Fibroblast of lung (primary cell): ENCODE results near the gene SPRED2. TPM values are rescaled to one million over a fixed set of nuclear protein-coding genes. Genes with fewer than 3 reads are reported as not detected.

Experiments
- DNase-seq, 2 donors: peaks; one replicate each; pipeline versions ENCODE4 v3.0.0 to v3.0.0-alpha.2; 2010; ENCODE audit warnings: low read depth in 2 of 2
- H2AFZ ChIP-seq: 2 replicates; pipeline ENCODE4 v1.5.1; 2012; ENCODE audit warnings: low read length, control low read depth, inconsistent platforms
- H3K27ac ChIP-seq: 2 replicates; pipeline ENCODE4 v1.5.1; 2011; ENCODE audit warnings: low read length, control low read depth; ENCODE audit not compliant: insufficient read depth
- H3K27me3 ChIP-seq: 2 replicates; pipeline ENCODE4 v1.5.1; 2011; ENCODE audit warnings: mild to moderate bottlenecking, low read length; ENCODE audit not compliant: control insufficient read depth, insufficient read depth
- H3K36me3 ChIP-seq: 2 replicates; pipeline ENCODE4 v1.5.1; 2011; ENCODE audit warnings: low read length; ENCODE audit not compliant: control insufficient read depth, insufficient read depth
- H3K4me1 ChIP-seq: 2 replicates; pipeline ENCODE4 v1.5.1; 2011; ENCODE audit warnings: low read length; ENCODE audit not compliant: control insufficient read depth, insufficient read depth; ENCODE audit errors: extremely low read depth
- H3K4me2 ChIP-seq: 2 replicates; pipeline ENCODE4 v1.5.1; 2011; ENCODE audit warnings: low read length, control low read depth; ENCODE audit not compliant: insufficient read depth; ENCODE audit errors: extremely low read depth
- H3K4me3 ChIP-seq, 4 experiments: fragments of 200-600 bp in 1 of 4; sonication (generic) in 1 of 4; replicated peaks in 1 of 4; 2 replicates each; pipeline ENCODE4 v1.5.1; 2011 to 2016; ENCODE audit warnings: low read length in 4 of 4, low read depth in 3 of 4, mild to moderate bottlenecking in 3 of 4, control low read depth in 2 of 4, inconsistent platforms in 1 of 4, mixed read lengths in 1 of 4; ENCODE audit not compliant: insufficient read depth in 1 of 4; ENCODE audit errors: control extremely low read depth in 1 of 4
- H3K79me2 ChIP-seq: 2 replicates; pipeline ENCODE4 v1.5.1; 2012; ENCODE audit warnings: mild to moderate bottlenecking, low read length, inconsistent platforms; ENCODE audit not compliant: control insufficient read depth, insufficient read depth
- H3K9ac ChIP-seq: 2 replicates; pipeline ENCODE4 v1.5.1; 2011; ENCODE audit warnings: mild to moderate bottlenecking, low read length, control low read depth; ENCODE audit not compliant: insufficient read depth
- H3K9me3 ChIP-seq: 2 replicates; pipeline ENCODE4 v1.5.1; 2012; ENCODE audit warnings: low read depth, low read length; ENCODE audit not compliant: control insufficient read depth, insufficient read depth
- H4K20me1 ChIP-seq: 2 replicates; pipeline ENCODE4 v1.5.1; 2011; ENCODE audit warnings: low read length; ENCODE audit not compliant: control insufficient read depth, insufficient read depth; ENCODE audit errors: extremely low read depth
- EZH2 ChIP-seq: IDR thresholded peaks from 2 replicates; pipeline ENCODE4 v1.5.1; 2012; ENCODE audit warnings: low read length, control low read depth, mild to moderate bottlenecking; ENCODE audit errors: missing control alignments
- polyA plus RNA-seq, 2 donors: library from polyadenylated mRNA; depleted of rRNA in 1 of 2; stranded (reverse) in 1 of 2; unstranded in 1 of 2; fragments of >200 nt; gene quantifications; 2 replicates each; pipeline ENCODE4 v1.2.1, GENCODE V29; 2011 to 2012; ENCODE audit warnings: missing spikeins in 1 of 2
- total RNA-seq: library from RNA; depleted of rRNA; stranded (reverse); fragments of >200 nt; gene quantifications from 2 replicates; pipeline ENCODE4 v1.2.1, GENCODE V29; 2014
- TF ChIP-seq, protein P1 (sequence below), 2 donors: IDR thresholded peaks in 1 of 2; conservative IDR thresholded peaks in 1 of 2; 1 replicate in 1 of 2; 2 replicates in 1 of 2; pipeline ENCODE4 v1.5.1; 2011 to 2012; ENCODE audit warnings: low read length in 2 of 2, control low read depth in 1 of 2, inconsistent platforms in 1 of 2, low read depth in 1 of 2, mild to moderate bottlenecking in 1 of 2

Gene SPRED2
- total and polyA plus RNA-seq, 2 donors (not counting 1 experiment from before 2014, with no cell fraction given), result 9.4 to 26.1 TPM

DNA sequence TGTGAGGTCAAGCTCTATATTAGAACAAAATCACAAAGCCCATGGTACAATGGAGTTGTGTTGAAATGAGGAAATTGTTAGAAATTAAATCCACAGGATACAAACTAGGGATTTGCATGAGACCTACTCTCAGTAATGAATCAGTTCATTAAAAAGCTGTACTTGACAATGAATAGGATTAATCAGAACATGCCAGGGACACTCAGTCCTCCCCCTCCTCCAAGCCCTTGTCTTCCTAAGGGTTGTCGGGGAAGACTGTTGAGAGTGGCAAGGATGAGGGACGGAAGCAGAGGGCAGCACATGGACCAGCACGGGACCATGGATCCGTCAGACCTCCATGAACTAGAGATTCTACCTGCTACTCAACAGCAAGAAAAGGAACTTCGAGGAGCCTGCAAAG lies 39.8 kb downstream of the SPRED2 start:
- Histone ChIP-seq H3K4me1 (peaks cover 14% of the 10 kb centered on the region), H3K4me2 (no peak overlapping the region), H3K27ac (no peak overlapping the region), H3K79me2 (peaks cover 72% of the 10 kb centered on the region), H2AFZ (no peak overlapping the region), H3K9me3 (no peaks in the 10 kb centered on the region), H3K9ac (no peak overlapping the region), H3K4me3 (no peak overlapping the region), H4K20me1 (peaks cover 2% of the 10 kb centered on the region), H3K27me3 (no peaks in the 10 kb centered on the region), H3K36me3 (no peaks in the 10 kb centered on the region)
- no peak for DNase-seq
- no peak for TF ChIP-seq EZH2
- TF ChIP-seq, protein P1, sequence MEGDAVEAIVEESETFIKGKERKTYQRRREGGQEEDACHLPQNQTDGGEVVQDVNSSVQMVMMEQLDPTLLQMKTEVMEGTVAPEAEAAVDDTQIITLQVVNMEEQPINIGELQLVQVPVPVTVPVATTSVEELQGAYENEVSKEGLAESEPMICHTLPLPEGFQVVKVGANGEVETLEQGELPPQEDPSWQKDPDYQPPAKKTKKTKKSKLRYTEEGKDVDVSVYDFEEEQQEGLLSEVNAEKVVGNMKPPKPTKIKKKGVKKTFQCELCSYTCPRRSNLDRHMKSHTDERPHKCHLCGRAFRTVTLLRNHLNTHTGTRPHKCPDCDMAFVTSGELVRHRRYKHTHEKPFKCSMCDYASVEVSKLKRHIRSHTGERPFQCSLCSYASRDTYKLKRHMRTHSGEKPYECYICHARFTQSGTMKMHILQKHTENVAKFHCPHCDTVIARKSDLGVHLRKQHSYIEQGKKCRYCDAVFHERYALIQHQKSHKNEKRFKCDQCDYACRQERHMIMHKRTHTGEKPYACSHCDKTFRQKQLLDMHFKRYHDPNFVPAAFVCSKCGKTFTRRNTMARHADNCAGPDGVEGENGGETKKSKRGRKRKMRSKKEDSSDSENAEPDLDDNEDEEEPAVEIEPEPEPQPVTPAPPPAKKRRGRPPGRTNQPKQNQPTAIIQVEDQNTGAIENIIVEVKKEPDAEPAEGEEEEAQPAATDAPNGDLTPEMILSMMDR (conservative IDR thresholded peaks at IDR 0.05 in 1 of 2, IDR thresholded peaks at IDR 0.05 in 1 of 2; ENCODE audit: low read depth in 1 of 2, low read length in 2 of 2), result no peak

DNA sequence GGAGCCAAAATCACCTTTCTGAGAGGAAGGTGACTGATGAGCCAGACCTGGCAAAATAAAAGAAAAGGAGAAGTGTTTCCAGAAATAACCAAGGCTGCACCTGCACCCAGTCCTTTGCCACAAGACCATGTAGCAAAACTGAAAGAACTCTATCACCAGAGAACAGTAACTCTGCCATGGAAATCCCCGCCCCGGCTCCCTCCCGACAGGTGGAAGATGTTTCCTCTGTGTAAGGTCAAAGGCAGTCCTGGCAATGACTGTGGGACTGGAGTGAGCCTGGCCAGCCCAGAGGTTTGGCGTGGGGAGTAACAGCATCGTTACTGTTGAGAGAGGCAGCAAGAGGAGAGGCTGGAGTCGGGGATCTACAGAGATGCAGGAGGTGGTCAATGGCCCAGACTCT lies 42.3 kb downstream of the SPRED2 start:
- Histone ChIP-seq H3K4me2 (no peak overlapping the region), H3K79me2 (peaks cover 76% of the 10 kb centered on the region), H3K27me3 (no peaks in the 10 kb centered on the region), H3K9ac (no peak overlapping the region), H3K4me3 (no peak overlapping the region), H4K20me1 (no peaks in the 10 kb centered on the region), H2AFZ (no peak overlapping the region), H3K27ac (no peak overlapping the region), H3K36me3 (no peaks in the 10 kb centered on the region), H3K9me3 (no peaks in the 10 kb centered on the region), H3K4me1 (peaks cover 7% of the 10 kb centered on the region)
- no peak for DNase-seq
- TF ChIP-seq EZH2, result no peak

DNA sequence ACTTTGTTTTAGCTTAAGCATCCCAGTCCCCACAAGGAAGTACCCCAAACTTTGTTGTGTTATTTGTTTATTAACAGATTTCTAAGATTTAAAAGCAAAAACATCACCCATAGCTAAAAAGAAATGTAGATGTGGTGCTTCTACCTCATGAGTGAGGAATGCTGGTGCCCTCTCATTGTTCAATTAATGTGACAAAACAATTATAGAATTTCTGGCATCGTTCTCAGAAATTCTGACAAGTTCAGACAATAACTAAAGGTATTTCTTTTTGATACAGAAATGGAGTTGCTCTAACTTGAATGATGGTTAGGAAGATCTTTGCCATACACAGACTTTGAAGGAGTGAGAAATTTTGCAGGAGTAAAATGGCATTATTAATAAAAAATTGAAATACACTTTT lies 42.9 kb downstream of the SPRED2 start:
- H3K4me3 ChIP-seq, result no peak overlapping the region
- H3K27ac ChIP-seq, result no peak overlapping the region
- H3K36me3 ChIP-seq, result no peaks in the 10 kb centered on the region
- no peak for DNase-seq
- TF ChIP-seq EZH2, result no peak
- TF ChIP-seq, protein P1 (conservative IDR thresholded peaks at IDR 0.05 in 1 of 2, IDR thresholded peaks at IDR 0.05 in 1 of 2; ENCODE audit: low read depth in 1 of 2, low read length in 2 of 2), result no peak
- no peak overlapping the region for H3K4me2 ChIP-seq
- no peaks in the 10 kb centered on the region for H3K27me3 ChIP-seq
- no peaks in the 10 kb centered on the region for H4K20me1 ChIP-seq
- peaks cover 9% of the 10 kb centered on the region for H3K4me1 ChIP-seq
- no peak overlapping the region for H2AFZ ChIP-seq
- H3K9ac ChIP-seq, result no peak overlapping the region
- H3K79me2 ChIP-seq, result peaks cover 74% of the 10 kb centered on the region
- no peaks in the 10 kb centered on the region for H3K9me3 ChIP-seq
